GM10266 (cell line): Measurements from ENCODE around the gene PRIM2.
"Not testable (repeated sequence)": the region's sequence is repeated elsewhere in the genome, so short reads cannot be mapped to it uniquely, and the experiment has no call there.

ENCODE experiments used
- DNase-seq: peaks from one replicate; pipeline ENCODE4 v3.0.0; 2012; ENCODE audit errors: extremely low spot score
- TF ChIP-seq, protein P1 (sequence below): IDR thresholded peaks from 2 replicates; pipeline ENCODE4 v1.5.1; 2012; ENCODE audit warnings: mild to moderate bottlenecking, low read depth; ENCODE audit not compliant: control insufficient read depth, insufficient read depth; ENCODE audit errors: missing control alignments

The PRIM2 gene

DNA sequence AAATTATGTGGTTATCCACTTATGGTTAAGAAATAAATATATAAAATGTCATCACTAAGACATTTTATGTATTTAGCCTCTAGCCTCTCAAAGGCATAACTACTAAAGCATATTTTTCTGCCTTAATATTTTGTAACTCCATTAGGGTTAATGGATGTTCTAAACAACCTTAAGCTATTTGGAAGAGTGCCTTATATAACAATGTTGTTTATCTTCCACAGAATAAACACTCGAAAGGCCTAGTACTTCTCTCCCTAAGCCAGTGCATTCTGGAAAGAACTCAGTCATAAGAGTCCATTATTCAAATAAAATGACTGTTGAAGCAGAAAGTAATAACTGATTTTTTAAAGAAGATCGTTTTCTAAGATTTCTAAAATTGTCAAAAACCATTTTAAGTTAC lies 15.0 kb upstream of the PRIM2 start:
- no peak for DNase-seq
- TF ChIP-seq, protein P1, sequence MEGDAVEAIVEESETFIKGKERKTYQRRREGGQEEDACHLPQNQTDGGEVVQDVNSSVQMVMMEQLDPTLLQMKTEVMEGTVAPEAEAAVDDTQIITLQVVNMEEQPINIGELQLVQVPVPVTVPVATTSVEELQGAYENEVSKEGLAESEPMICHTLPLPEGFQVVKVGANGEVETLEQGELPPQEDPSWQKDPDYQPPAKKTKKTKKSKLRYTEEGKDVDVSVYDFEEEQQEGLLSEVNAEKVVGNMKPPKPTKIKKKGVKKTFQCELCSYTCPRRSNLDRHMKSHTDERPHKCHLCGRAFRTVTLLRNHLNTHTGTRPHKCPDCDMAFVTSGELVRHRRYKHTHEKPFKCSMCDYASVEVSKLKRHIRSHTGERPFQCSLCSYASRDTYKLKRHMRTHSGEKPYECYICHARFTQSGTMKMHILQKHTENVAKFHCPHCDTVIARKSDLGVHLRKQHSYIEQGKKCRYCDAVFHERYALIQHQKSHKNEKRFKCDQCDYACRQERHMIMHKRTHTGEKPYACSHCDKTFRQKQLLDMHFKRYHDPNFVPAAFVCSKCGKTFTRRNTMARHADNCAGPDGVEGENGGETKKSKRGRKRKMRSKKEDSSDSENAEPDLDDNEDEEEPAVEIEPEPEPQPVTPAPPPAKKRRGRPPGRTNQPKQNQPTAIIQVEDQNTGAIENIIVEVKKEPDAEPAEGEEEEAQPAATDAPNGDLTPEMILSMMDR, result no peak

DNA sequence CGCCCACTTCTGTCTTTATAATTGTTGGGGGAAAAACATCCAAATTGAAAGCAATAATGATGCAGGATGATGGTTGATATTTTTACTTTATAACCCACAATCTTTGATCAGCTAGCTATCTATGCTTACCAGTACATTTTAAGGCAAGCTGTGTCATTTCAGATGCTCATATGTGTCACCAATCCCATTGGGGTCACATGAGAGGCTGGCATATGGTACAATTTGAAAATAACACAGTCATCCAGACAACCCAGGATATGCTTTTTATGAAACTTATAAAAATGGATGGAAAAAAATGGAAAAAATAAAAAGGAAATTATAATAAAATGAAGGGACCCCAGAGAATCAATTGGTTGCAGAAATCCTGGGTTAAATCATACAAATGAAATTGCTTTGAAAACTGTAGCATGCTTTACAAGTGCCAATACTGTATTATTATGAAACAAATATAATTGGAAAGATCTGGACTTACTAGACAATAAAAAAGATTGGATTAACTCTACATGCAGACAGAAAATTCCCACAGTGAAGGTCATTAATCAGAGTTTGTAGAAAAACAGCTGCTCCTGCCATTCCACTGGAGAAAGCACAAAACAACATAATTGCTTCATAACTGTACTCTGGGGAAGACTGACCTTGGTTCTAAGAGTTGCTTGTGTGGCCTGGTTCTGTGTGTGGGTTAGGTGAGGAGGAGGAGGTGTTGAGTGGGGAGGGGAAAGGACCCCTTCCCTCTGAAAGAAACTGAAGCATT lies 13.3 kb upstream of the PRIM2 start:
- no peak for DNase-seq
- TF ChIP-seq, protein P1, result no peak

DNA sequence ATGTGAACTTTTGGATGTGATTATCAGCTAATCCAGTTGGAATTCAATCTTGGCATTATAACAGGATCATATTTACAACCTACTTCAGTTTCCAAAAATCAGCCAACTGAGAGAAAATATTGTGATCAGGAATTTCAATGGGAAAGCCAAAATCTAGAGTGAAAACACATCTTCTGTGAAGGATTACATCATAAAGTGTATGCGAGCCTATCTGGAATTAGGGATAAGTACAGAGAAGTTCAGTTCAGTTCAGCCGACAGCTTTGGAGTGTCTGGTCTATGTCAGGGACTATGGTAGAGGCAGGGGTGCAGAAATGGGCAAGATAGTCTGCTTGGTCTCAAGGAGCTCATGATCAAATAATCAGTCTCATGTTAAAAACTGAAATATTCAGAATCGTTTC lies 12.3 kb upstream of the PRIM2 start:
- no peak for DNase-seq
- TF ChIP-seq, protein P1, result no peak

DNA sequence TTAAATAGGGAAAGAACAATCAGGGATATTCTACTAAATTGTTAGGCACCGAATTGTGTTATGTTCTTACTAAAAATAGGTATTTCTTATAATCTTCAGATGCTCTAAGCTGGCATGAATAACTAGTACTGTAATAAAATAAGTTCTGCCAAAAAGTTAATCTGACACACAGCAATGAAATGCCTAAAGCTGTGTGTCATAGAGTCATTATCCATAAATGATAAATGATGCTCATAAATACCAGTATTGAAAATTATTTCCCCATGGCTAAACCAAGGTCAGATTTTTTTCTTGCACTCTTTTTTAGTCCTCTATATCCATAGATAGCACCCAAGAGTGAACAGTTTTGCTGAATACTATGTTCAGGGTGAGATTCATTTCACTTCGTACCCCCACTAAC lies 11.7 kb upstream of the PRIM2 start:
- TF ChIP-seq, protein P1, result no peak
- no peak for DNase-seq

DNA sequence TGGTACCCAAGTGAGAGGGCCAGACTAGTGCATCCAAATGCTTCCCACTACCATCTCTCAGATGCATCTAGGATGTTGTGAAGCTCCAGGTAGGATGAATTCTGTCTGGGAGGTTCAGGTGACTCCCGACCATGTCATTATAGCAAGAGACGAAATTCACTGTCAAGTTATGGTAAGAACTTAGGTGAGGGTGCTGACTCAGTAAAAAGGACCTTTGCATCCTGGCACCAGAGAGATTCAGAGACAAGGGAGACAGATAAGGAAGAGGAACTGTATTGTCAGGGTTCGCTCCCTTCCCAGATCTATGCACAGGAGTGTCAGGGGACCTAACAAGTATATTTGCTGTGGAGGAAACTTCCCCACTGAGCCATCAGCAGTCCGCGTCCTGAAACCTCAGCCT lies 11.2 kb upstream of the PRIM2 start:
- DNase-seq, result no peak
- TF ChIP-seq, protein P1, result no peak

DNA sequence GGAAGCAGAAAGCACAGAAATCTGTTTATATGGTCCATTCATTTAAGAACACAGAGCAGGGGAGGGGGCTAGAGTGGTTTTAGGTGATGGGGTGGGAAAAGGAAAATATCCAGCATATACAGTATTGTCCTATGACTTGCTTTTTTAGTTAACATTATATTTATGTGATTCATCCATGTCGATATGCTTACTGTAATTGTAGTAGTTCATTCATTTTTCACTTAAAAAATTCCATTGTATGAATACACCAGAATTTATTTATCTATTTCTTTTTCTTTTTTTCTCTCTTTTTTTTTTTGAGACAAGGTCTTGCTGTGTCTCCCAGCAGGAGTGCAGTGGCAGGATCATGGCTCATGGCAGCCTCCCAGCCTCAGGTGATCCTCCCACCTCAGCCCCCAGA lies 9.6 kb upstream of the PRIM2 start:
- DNase-seq, result no peak
- TF ChIP-seq, protein P1, result no peak

DNA sequence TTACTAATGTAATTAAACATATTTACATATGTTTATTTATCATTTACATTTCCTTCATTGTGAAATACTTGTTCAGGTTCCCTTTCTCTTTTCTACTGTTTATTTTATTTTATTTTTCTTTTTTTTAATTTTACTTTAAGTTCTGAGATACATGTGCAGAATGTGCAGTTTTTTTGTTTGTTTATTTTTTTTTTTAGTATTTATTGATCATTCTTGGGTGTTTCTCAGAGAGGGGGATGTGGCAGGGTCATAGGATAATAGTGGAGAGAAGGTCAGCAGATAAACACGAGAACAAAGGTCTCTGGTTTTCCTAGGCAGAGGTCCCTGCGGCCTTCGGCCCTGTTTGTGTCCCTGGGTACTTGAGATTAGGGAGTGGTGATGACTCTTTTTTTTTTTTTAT lies 8.7 kb upstream of the PRIM2 start:
- not testable (repeated sequence) for DNase-seq

DNA sequence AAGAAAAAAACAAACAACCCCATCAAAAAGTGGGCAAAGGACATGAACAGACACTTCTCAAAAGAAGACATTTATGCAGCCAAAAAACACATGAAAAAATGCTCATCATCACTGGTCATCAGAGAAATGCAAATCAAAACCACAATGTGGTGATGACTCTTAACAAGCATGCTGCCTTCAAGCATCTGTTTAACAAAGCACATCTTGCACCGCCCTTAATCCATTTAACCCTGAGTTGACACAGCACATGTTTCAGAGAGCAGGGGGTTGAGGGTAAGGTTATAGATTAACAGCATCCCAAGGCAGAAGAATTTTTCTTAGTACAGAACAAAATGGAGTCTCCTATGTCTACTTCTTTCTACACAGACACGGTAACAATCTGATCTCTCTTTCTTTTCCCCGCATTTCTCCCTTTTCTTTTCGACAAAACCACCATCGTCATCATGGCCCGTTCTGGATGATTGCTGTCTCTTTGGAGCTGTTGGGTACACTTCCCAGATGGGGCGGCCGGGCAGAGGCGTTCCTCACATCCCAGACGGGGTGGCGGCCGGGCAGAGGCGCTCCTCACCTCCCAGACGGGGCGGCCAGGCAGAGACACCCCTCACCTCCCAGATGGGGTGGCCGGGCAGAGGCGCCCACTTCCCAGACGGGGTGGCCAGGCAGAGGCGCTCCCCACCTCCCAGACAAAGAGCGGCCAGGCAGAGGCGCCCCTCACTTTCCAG lies 7.2 kb upstream of the PRIM2 start:
- not testable (repeated sequence) for DNase-seq
